HG03045 (cell line): ENCODE data around the gene HBEGF.

ENCODE experiments used
- ATAC-seq: cut with Tn5 transposase; IDR thresholded peaks from one replicate; pipeline ENCODE4 v1.9.1; 2021; ENCODE audit warnings: mild to moderate bottlenecking, moderate library complexity; ENCODE audit not compliant: unreplicated experiment

The HBEGF gene, protein sequence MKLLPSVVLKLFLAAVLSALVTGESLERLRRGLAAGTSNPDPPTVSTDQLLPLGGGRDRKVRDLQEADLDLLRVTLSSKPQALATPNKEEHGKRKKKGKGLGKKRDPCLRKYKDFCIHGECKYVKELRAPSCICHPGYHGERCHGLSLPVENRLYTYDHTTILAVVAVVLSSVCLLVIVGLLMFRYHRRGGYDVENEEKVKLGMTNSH

GRCh38 chr5:140346348-140347221 is at the start of gene HBEGF:
TSS of gene HBEGF (minus strand) at chr5:140346603. CDS start at chr5:140346328, 275 bp downstream.
- peak; percentile 74 for ATAC-seq

GRCh38 chr5:140393738-140394137 is 47.3 kb upstream of the HBEGF start:
- ATAC-seq = no peak

- ATAC-seq = no peak
Observed at GRCh38 chr5:140391732-140392131, 45.3 kb upstream of the HBEGF start.

- ATAC-seq = no peak
Observed at GRCh38 chr5:140391312-140391711, 44.9 kb upstream of the HBEGF start.

- no peak for ATAC-seq
Observed at GRCh38 chr5:140388052-140388451, 41.6 kb upstream of the HBEGF start.

GRCh38 chr5:140383300-140383699 is 36.9 kb upstream of the HBEGF start:
- ATAC-seq = no peak

- no peak for ATAC-seq
Observed at GRCh38 chr5:140382866-140383265, 36.5 kb upstream of the HBEGF start.

- no peak for ATAC-seq
Observed at GRCh38 chr5:140381972-140382371, 35.6 kb upstream of the HBEGF start.

- no peak for ATAC-seq
Observed at GRCh38 chr5:140381351-140381750, 34.9 kb upstream of the HBEGF start.

DNA sequence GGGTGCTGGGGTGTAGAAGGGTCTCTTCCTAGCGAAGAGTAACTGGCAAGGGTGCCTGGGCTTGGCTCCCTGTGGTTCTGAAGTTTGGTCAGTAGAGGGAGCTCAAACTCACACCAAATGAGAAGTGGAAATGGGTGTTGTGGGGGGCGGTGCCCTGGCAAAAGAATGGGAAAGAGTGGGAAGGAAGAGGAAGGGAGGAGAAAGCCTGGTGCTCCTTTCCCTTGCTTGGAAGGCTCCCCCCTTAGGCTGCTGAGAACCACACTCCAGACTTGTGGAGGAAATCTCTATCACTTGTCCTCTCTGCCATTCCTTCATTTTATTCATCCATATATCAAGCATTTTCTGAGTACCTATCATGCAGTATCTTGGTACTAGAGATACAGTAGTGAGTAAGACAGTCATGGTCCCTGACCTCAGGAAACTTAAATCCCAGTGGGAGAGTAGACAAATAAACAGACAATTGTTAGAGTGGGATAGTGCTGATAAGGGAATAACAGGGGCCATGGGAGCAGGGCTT is 26.6 kb upstream of the HBEGF start:
- ATAC-seq = no peak

DNA sequence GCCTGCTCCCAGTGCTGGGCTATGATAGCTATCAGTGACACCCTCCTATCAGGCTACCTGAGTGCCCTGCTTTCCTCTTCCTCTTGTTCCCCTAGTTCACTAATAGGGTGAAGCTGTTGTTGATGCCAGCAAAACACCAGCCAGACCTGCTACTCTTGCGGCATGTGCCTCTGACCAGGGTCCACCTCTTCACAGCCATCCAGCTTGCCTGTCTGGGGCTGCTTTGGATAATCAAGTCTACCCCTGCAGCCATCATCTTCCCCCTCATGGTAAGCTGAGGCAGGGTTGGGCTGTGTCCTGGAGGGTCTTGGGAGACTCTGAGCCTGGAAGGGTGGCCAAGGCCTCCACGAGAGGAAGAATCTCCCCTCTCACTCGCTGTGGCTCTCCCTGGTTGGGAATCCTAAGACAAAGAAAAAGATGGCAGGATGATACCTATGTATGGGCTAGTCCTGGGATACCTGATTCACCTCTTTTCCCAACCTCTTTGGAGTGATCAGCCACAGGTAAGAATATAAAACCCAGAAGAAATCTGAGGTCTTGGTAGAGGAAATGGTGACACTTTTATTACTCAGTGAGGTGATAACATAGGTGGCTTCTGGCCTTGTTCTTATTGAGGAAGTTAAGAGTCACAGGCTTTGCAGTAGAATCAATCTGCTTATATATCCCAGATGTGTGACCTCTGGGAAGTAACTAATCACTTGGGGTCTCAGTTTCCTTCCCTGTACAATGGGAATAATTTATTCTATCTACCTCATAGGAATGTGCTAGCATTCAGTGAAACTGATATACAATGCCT is 25.2 kb upstream of the HBEGF start:
- no peak for ATAC-seq

DNA sequence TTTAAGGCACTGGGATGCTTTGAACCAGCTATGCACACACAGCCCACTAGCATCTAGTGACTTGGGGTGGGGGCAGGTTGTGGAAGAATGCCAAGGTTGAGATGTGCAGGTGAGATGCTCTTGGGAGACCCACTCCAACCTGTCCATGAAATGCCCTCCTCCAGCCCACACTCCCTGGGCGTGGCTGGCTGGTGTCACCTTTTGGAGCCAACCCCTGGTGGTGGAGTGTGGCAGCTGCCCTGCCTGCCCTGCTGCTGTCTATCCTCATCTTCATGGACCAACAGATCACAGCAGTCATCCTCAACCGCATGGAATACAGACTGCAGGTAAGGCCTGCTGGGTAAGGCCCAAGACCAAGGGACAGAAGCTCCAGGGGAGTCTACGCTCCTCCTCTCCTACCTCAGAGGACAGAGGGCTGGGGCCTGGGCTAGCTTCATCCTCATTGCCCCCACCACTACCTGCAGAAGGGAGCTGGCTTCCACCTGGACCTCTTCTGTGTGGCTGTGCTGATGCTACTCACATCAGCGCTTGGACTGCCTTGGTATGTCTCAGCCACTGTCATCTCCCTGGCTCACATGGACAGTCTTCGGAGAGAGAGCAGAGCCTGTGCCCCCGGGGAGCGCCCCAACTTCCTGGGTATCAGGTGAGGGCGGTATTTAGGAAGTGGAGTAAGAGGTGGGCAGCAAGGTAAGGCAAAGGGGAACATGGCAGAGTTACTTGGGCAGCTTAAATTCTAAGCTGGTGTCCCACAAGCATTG is 21.0 kb upstream of the HBEGF start:
- ATAC-seq = no peak

GRCh38 chr5:140366589-140367255 is 20.3 kb upstream of the HBEGF start:
- ATAC-seq = no peak

DNA sequence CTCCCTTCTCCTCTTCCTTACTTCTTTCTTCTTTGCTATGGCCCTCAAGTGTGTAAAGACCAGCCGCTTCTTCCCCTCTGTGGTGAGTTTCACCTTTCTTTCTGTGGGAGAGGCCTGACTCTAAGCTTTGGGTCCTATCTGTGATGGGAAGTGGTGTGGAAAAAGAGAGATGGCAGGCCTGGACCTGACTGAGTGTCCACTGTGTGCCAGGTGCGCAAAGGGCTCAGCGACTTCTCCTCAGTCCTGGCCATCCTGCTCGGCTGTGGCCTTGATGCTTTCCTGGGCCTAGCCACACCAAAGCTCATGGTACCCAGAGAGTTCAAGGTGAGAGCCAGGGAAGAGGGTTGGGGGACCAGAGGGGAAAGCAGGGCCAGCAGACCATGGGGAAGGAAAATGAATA is 19.5 kb upstream of the HBEGF start:
- ATAC-seq = no peak

DNA sequence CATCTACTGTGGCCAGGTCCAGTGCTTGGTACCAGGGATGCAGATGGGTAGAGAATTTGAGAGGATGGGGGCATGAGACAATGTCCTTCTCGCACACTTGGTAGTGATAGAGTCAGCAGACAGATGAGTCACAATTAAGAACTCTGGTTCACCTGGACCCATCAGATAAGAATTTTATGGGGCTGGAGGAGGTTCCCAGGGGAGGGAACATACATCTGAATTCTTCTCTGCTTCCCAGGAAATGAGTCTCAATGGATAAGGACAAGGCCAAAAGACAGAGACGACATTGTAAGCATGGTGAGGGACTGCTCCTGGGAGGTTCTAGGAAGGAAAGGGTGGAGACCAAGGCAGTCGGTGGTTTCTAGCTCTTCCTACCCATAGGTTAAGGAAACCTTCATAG is 18.9 kb upstream of the HBEGF start:
- ATAC-seq = no peak

- ATAC-seq = no peak
Observed at GRCh38 chr5:140364472-140364765, 18.0 kb upstream of the HBEGF start.

DNA sequence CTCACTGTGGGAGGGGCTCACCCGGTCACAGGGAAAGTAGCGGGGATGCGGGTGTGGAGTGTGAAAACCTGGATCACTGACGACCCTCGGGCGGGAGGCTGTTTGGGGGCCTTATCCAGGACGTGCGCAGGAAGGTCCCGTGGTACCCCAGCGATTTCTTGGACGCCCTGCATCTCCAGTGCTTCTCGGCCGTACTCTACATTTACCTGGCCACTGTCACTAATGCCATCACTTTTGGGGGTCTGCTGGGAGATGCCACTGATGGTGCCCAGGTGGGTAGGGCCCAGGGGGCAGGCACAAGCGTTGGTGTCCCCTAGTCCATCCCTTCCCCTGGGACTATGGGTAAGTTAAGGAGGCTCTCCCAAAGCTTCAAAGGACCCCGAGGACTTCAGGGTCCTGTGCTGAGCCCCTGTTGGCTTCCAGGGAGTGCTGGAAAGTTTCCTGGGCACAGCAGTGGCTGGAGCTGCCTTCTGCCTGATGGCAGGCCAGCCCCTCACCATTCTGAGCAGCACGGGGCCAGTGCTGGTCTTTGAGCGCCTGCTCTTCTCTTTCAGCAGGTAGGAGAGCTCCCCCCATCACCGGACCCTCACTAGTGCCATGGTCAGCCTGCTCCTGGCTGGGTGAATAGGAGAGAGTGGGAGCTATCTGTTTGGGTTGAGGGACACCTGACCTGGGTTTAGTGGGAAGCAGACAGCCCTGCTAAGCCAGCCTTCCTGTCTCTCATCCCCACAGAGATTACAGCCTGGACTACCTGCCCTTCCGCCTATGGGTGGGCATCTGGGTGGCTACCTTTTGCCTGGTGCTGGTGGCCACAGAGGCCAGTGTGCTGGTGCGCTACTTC is 17.4 kb upstream of the HBEGF start:
- no peak for ATAC-seq

DNA sequence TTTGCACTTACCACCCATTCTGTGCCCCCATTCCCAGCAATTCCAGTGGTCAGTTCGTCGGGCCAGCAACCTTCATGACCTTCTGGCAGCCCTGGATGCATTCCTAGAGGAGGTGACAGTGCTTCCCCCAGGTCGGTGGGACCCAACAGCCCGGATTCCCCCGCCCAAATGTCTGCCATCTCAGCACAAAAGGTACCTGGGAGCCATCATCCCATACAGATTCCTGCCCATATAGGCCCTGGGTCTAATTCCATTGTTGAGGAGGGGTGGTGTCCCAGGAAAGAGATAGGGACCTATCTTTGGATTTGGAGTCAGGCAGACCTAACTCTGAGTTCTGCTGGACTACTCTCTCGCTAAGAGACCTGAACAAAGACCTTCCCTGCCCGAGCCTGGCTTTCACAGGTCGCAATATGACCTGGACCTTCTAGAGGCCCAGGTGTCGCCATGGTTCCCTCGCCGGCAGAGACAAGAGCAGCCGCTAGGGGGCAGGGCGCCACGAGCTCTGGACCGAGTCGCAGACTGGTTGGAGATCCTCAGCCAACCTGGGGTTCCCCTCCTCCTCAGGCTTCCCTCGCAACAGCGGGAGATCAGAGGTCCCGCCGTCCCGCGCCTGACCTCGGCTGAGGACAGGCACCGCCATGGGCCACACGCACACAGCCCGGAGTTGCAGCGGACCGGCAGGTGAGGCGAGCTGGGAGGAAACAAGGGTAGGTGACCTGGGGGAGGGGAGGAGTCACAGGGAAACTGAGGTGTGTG is 16.6 kb upstream of the HBEGF start:
- ATAC-seq = peak; percentile 86

GRCh38 chr5:140362311-140362710 is 15.9 kb upstream of the HBEGF start:
- ATAC-seq = no peak
